Hepatocyte (in vitro differentiated cells): Measurements from ENCODE around the gene PROSER1. TPM values are rescaled to one million over a fixed set of nuclear protein-coding genes. Genes with fewer than 3 reads are reported as not detected.
"Not testable (repeated sequence)": the region's sequence is repeated elsewhere in the genome, so short reads cannot be mapped to it uniquely, and the experiment has no call there.

Experiments
- DNase-seq: peaks from one replicate; pipeline ENCODE4 v3.0.0-alpha.2; 2016; ENCODE audit warnings: low spot score
- H2AFZ ChIP-seq: fragments of 200-600 bp; sonication (generic); 2 replicates; pipeline ENCODE4 v1.6.0; 2016; ENCODE audit warnings: antibody characterized with exemption, mild to moderate bottlenecking
- H3K27ac ChIP-seq: fragments of 200-600 bp; sonication (generic); 2 replicates; pipeline ENCODE4 v1.5.1; 2016; ENCODE audit warnings: mild to moderate bottlenecking
- H3K27me3 ChIP-seq: fragments of 200-600 bp; sonication (generic); 2 replicates; pipeline ENCODE4 v1.6.1; 2016
- H3K36me3 ChIP-seq: fragments of 200-600 bp; sonication (generic); replicated peaks from 2 replicates; pipeline ENCODE4 v1.5.1; 2016; ENCODE audit warnings: low read depth; ENCODE audit not compliant: insufficient read depth
- H3K4me1 ChIP-seq: fragments of 200-600 bp; sonication (generic); 2 replicates; pipeline ENCODE4 v1.5.1; 2016; ENCODE audit warnings: mild to moderate bottlenecking, moderate library complexity; ENCODE audit not compliant: insufficient read depth
- H3K4me2 ChIP-seq: fragments of 200-600 bp; sonication (generic); 2 replicates; pipeline ENCODE4 v1.6.0; 2016
- H3K4me3 ChIP-seq: fragments of 200-600 bp; sonication (generic); 2 replicates; pipeline ENCODE4 v1.5.1; 2016; ENCODE audit warnings: mild to moderate bottlenecking
- H3K79me2 ChIP-seq: fragments of 200-600 bp; sonication (generic); 2 replicates; pipeline ENCODE4 v1.6.0; 2017; ENCODE audit warnings: mild to moderate bottlenecking
- H3K9me2 ChIP-seq: fragments of 200-600 bp; sonication (generic); replicated peaks from 2 replicates; pipeline ENCODE4 v1.6.0; 2017; ENCODE audit warnings: mild to moderate bottlenecking; ENCODE audit not compliant: insufficient read depth
- H3K9me3 ChIP-seq: fragments of 200-600 bp; sonication (generic); 2 replicates; pipeline ENCODE4 v1.5.1; 2016; ENCODE audit warnings: low read depth, mild to moderate bottlenecking
- H4K20me1 ChIP-seq: fragments of 200-600 bp; sonication (generic); 2 replicates; pipeline ENCODE4 v1.6.0; 2016; ENCODE audit warnings: mild to moderate bottlenecking; ENCODE audit not compliant: insufficient read depth, poor library complexity, severe bottlenecking
- CTCF ChIP-seq: fragments of 200-600 bp; sonication (generic); IDR thresholded peaks from 2 replicates; pipeline ENCODE4 v1.5.1; 2016; ENCODE audit warnings: antibody characterized with exemption, mild to moderate bottlenecking; ENCODE audit not compliant: poor library complexity
- EZH2 ChIP-seq: fragments of 200-600 bp; sonication (generic); IDR thresholded peaks from 2 replicates; pipeline ENCODE4 v1.6.1; 2016; ENCODE audit warnings: antibody characterized with exemption, mild to moderate bottlenecking, borderline replicate concordance
- EZH2phosphoT487 ChIP-seq: fragments of 200-600 bp; sonication (generic); IDR thresholded peaks from one replicate; pipeline ENCODE4 v1.6.1; 2018; ENCODE audit warnings: antibody characterized with exemption, mild to moderate bottlenecking, low read depth, moderate library complexity; ENCODE audit not compliant: unreplicated experiment, severe bottlenecking
- WGBS: methylation state at CpG from one replicate; pipeline ENCODE4 v1.1.6; 2016; ENCODE audit warnings: low lambda C conversion rate; ENCODE audit errors: missing lambda C conversion rate; 5-methylcytosine and 5-hydroxymethylcytosine counted together
- polyA plus RNA-seq: library from polyadenylated mRNA; unstranded; fragments of >200 nt; fragmentation: Nextera tagmentation; extraction: Ambion mirVana; gene quantifications from 2 replicates; pipeline ENCODE4 v1.2.1, GENCODE V29; 2016
- total RNA-seq: library from RNA; depleted of rRNA; stranded (reverse); fragments of >200 nt; gene quantifications from 2 replicates; pipeline ENCODE4 v1.2.3, GENCODE V29; 2014

Gene PROSER1
- total and polyA plus RNA-seq, 2 experiments from 2014 or later, result 11.8 to 22.8 TPM

- H3K9me3 ChIP-seq, result no peaks in the 10 kb centered on the region
- H2AFZ ChIP-seq, result no peak overlapping the region
- DNase-seq, result no peak
- H3K27ac ChIP-seq, result no peak overlapping the region
- no peaks in the 10 kb centered on the region for H4K20me1 ChIP-seq
- no peak overlapping the region for H3K4me2 ChIP-seq
- no peaks in the 10 kb centered on the region for H3K36me3 ChIP-seq
- no peaks in the 10 kb centered on the region for H3K27me3 ChIP-seq
- peaks cover 3% of the 10 kb centered on the region for H3K4me1 ChIP-seq
- H3K79me2 ChIP-seq, result no peaks in the 10 kb centered on the region
- TF ChIP-seq CTCF, result no peak
- TF ChIP-seq EZH2, result no peak
- no peak for TF ChIP-seq EZH2phosphoT487
- WGBS, result 86% methylated on average over 7 of the region's 7 CpGs
- no peaks in the 10 kb centered on the region for H3K9me2 ChIP-seq
- H3K4me3 ChIP-seq, result no peak overlapping the region
Observed at GRCh38 chr13:39012608-39013007, 25.3 kb downstream of the PROSER1 start.

GRCh38 chr13:39006371-39007111 lies 31.3 kb downstream of the PROSER1 start:
- H3K27me3 ChIP-seq, H3K36me3 ChIP-seq, H3K4me1 ChIP-seq, H3K4me2 ChIP-seq, DNase-seq, H3K79me2 ChIP-seq, H4K20me1 ChIP-seq, H2AFZ ChIP-seq, H3K9me3 ChIP-seq, H3K4me3 ChIP-seq, H3K27ac ChIP-seq, H3K9me2 ChIP-seq: not testable (repeated sequence)
- 71% methylated on average over 29 of the region's 29 CpGs for WGBS

GRCh38 chr13:38998739-38999138 lies 39.1 kb downstream of the PROSER1 start:
- WGBS, result 74% methylated on average over 3 of the region's 3 CpGs
- H3K27ac ChIP-seq, result no peak overlapping the region
- no peaks in the 10 kb centered on the region for H3K27me3 ChIP-seq
- no peak overlapping the region for H2AFZ ChIP-seq
- H3K4me3 ChIP-seq, result no peak overlapping the region
- no peaks in the 10 kb centered on the region for H4K20me1 ChIP-seq
- no peaks in the 10 kb centered on the region for H3K36me3 ChIP-seq
- DNase-seq, result no peak
- H3K4me1 ChIP-seq, result no peaks in the 10 kb centered on the region
- H3K9me3 ChIP-seq, result no peaks in the 10 kb centered on the region
- no peaks in the 10 kb centered on the region for H3K79me2 ChIP-seq
- no peaks in the 10 kb centered on the region for H3K9me2 ChIP-seq
- TF ChIP-seq EZH2phosphoT487 (no peak), EZH2 (no peak), CTCF (no peak)
- H3K4me2 ChIP-seq, result no peak overlapping the region

- Histone ChIP-seq H3K27me3 (no peaks in the 10 kb centered on the region), H3K79me2 (no peaks in the 10 kb centered on the region), H3K4me1 (no peaks in the 10 kb centered on the region), H3K4me2 (no peak overlapping the region), H3K9me3 (no peaks in the 10 kb centered on the region), H4K20me1 (no peaks in the 10 kb centered on the region), H3K27ac (no peak overlapping the region), H3K9me2 (no peaks in the 10 kb centered on the region), H2AFZ (no peak overlapping the region), H3K4me3 (no peak overlapping the region), H3K36me3 (no peaks in the 10 kb centered on the region)
- DNase-seq, result no peak
- WGBS, result 76% methylated on average over 4 of the region's 4 CpGs
- TF ChIP-seq CTCF (no peak), EZH2 (no peak), EZH2phosphoT487 (no peak)
Observed at GRCh38 chr13:38993381-38993780, 44.5 kb downstream of the PROSER1 start.
